H1 (cell line): ENCODE results near the gene RBBP6. TPM values are rescaled to one million over a fixed set of nuclear protein-coding genes. Genes with fewer than 3 reads are reported as not detected.
"Not testable (repeated sequence)": the region's sequence is repeated elsewhere in the genome, so short reads cannot be mapped to it uniquely, and the experiment has no call there.

Source experiments
- CTCF ChIA-PET: fragments of 300-600 bp; sonication (Branson Sonifier 250); formaldehyde crosslinking; loops from one replicate; lab custom pipeline; 2021; ENCODE audit not compliant: partially characterized antibody; lab: Charles Lee
- POLR2A ChIA-PET: fragments of 300-600 bp; sonication (Branson Sonifier 250); formaldehyde crosslinking; loops from one replicate; lab custom pipeline; 2021; ENCODE audit warnings: inconsistent platforms; ENCODE audit not compliant: partially characterized antibody; lab: Charles Lee
- DNase-seq, 2 experiments: peaks; one replicate each; pipeline versions ENCODE4 v3.0.0 to v3.0.0-alpha.2; 2010 to 2022; ENCODE audit warnings: low spot score in 2 of 2, low read depth in 1 of 2, mixed read lengths in 1 of 2
- FAIRE-seq: peaks from 2 replicates; lab custom pipeline; 2011; peaks lifted over from hg19 to GRCh38; lab: Jason Lieb, UNC
- H2AFZ ChIP-seq: 2 replicates; pipeline ENCODE4 v1.8.1; 2012; ENCODE audit warnings: low read length, inconsistent platforms
- H2AK5ac ChIP-seq: 2 replicates; pipeline ENCODE4 v1.6.1; 2013; ENCODE audit warnings: low read depth, low read length
- H2BK120ac ChIP-seq: replicated peaks from 2 replicates; pipeline ENCODE3; 2013; ENCODE audit warnings: low read depth, low read length, inconsistent platforms
- H2BK12ac ChIP-seq: 2 replicates; pipeline ENCODE4 v1.6.1; 2013; ENCODE audit warnings: low read depth, low read length
- H2BK15ac ChIP-seq: 2 replicates; pipeline ENCODE4 v1.6.1; 2013; ENCODE audit warnings: low read length
- H2BK20ac ChIP-seq: 2 replicates; pipeline ENCODE4 v1.6.1; 2013; ENCODE audit warnings: low read length
- H2BK5ac ChIP-seq: 2 replicates; pipeline ENCODE4 v1.6.1; 2013; ENCODE audit warnings: low read depth, low read length
- H3K14ac ChIP-seq: 2 replicates; pipeline ENCODE4 v1.6.1; 2013; ENCODE audit warnings: inconsistent platforms; ENCODE audit not compliant: insufficient read length
- H3K18ac ChIP-seq: 2 replicates; pipeline ENCODE4 v1.6.1; 2013; ENCODE audit warnings: low read length; ENCODE audit errors: extremely low read depth
- H3K23ac ChIP-seq: 2 replicates; pipeline ENCODE4 v1.6.1; 2013; ENCODE audit warnings: inconsistent platforms; ENCODE audit not compliant: insufficient read length
- H3K23me2 ChIP-seq: 2 replicates; pipeline ENCODE4 v1.6.1; 2013; ENCODE audit warnings: low read depth, low read length
- H3K27ac ChIP-seq: 2 replicates; pipeline ENCODE4 v1.6.1; 2011; ENCODE audit warnings: low read depth, low read length, inconsistent platforms
- H3K27me3 ChIP-seq, 4 experiments: replicated peaks in 1 of 4; 1 replicate in 1 of 4; 2 replicates in 3 of 4; pipeline versions ENCODE4 v1.6.1 to v1.8.1; 2011 to 2013; ENCODE audit warnings: low read length in 3 of 4, mild to moderate bottlenecking in 3 of 4, inconsistent platforms in 2 of 4, mixed read lengths in 2 of 4, moderate library complexity in 1 of 4; ENCODE audit not compliant: control insufficient read depth in 3 of 4, insufficient read depth in 3 of 4; ENCODE audit errors: extremely low read depth in 1 of 4
- H3K36me3 ChIP-seq, 4 experiments: 2 replicates each; pipeline versions ENCODE4 v1.6.1 to v1.8.1; 2011 to 2013; ENCODE audit warnings: mild to moderate bottlenecking in 4 of 4, low read length in 3 of 4, moderate library complexity in 2 of 4, control low read depth in 1 of 4, inconsistent platforms in 1 of 4; ENCODE audit not compliant: insufficient read depth in 4 of 4, control insufficient read depth in 2 of 4
- H3K4ac ChIP-seq: replicated peaks from 2 replicates; pipeline ENCODE3; 2013; ENCODE audit warnings: low read length, low read depth, mixed read lengths, inconsistent platforms; ENCODE audit not compliant: insufficient read length
- H3K4me1 ChIP-seq, 4 experiments: replicated peaks in 1 of 4; 1 replicate in 1 of 4; 2 replicates in 3 of 4; pipeline versions ENCODE4 v1.6.1 to v1.8.1; 2011 to 2013; ENCODE audit warnings: low read length in 3 of 4, inconsistent platforms in 2 of 4, mixed read lengths in 1 of 4; ENCODE audit not compliant: insufficient read depth in 4 of 4, control insufficient read depth in 3 of 4
- H3K4me2 ChIP-seq, 2 experiments: 2 replicates each; pipeline versions ENCODE4 v1.6.1 to v1.8.1; 2011 to 2013; ENCODE audit warnings: low read depth in 2 of 2, low read length in 2 of 2, control low read depth in 1 of 2, inconsistent platforms in 1 of 2, mild to moderate bottlenecking in 1 of 2; ENCODE audit not compliant: insufficient read depth in 1 of 2
- H3K4me3 ChIP-seq, 4 experiments: fragments of 200-600, 300-600 bp in 1 of 4; sonication (generic), shearing (Covaris generic), sonication (Bioruptor Twin) in 1 of 4; 2 replicates each; pipeline versions ENCODE4 v1.5.1 to v1.8.1; 2011 to 2016; ENCODE audit warnings: low read length in 4 of 4, low read depth in 3 of 4, control low read depth in 2 of 4, inconsistent platforms in 2 of 4, mild to moderate bottlenecking in 2 of 4, mixed read lengths in 1 of 4, moderate library complexity in 1 of 4; ENCODE audit not compliant: insufficient read depth in 2 of 4; ENCODE audit errors: extremely low read depth in 1 of 4
- H3K56ac ChIP-seq: replicated peaks from 2 replicates; pipeline ENCODE3; 2013; ENCODE audit warnings: low read depth, mild to moderate bottlenecking, mixed read lengths, low read length, inconsistent platforms; ENCODE audit not compliant: insufficient read length
- H3K79me1 ChIP-seq: 2 replicates; pipeline ENCODE4 v1.6.1; 2013; ENCODE audit warnings: low read depth, low read length, control low read depth
- H3K79me2 ChIP-seq, 2 experiments: 2 replicates each; pipeline versions ENCODE4 v1.6.1 to v1.8.1; 2012 to 2013; ENCODE audit warnings: low read length in 2 of 2, mild to moderate bottlenecking in 2 of 2, inconsistent platforms in 1 of 2; ENCODE audit not compliant: insufficient read depth in 2 of 2, control insufficient read depth in 1 of 2
- H3K9ac ChIP-seq, 4 experiments: replicated peaks in 1 of 4; 1 replicate in 1 of 4; 2 replicates in 3 of 4; pipeline versions ENCODE4 v1.6.1 to v1.8.1; 2011 to 2013; ENCODE audit warnings: low read depth in 3 of 4, low read length in 3 of 4, control low read depth in 2 of 4, mild to moderate bottlenecking in 2 of 4, moderate library complexity in 2 of 4, inconsistent platforms in 1 of 4; ENCODE audit errors: extremely low read depth in 1 of 4
- H3K9me3 ChIP-seq, 2 experiments: 2 replicates each; pipeline versions ENCODE4 v1.6.1 to v1.8.1; 2012 to 2013; ENCODE audit warnings: mild to moderate bottlenecking in 2 of 2, moderate library complexity in 2 of 2, control low read depth in 1 of 2, inconsistent platforms in 1 of 2, low read depth in 1 of 2, low read length in 1 of 2, mixed read lengths in 1 of 2; ENCODE audit not compliant: insufficient read depth in 2 of 2
- H4K20me1 ChIP-seq, 2 experiments: replicated peaks in 1 of 2; 2 replicates each; pipeline versions ENCODE3 to v1.8.1; 2011 to 2013; ENCODE audit warnings: inconsistent platforms in 2 of 2, low read length in 2 of 2, mild to moderate bottlenecking in 1 of 2; ENCODE audit not compliant: insufficient read depth in 2 of 2, control insufficient read depth in 1 of 2
- H4K5ac ChIP-seq: 2 replicates; pipeline ENCODE4 v1.6.1; 2013; ENCODE audit warnings: low read length, low read depth, mixed read lengths, inconsistent platforms; ENCODE audit not compliant: insufficient read length
- H4K8ac ChIP-seq: 2 replicates; pipeline ENCODE4 v1.8.0; 2013; ENCODE audit warnings: mild to moderate bottlenecking, moderate library complexity, low read length, inconsistent platforms; ENCODE audit not compliant: insufficient read depth; ENCODE audit errors: extremely low read depth
- H4K91ac ChIP-seq: replicated peaks from 2 replicates; pipeline ENCODE3; 2013; ENCODE audit warnings: low read length, mixed read lengths, inconsistent platforms; ENCODE audit not compliant: insufficient read length
- WGBS, 2 experiments: shearing (Covaris generic) in 1 of 2; methylation state at CpG; one replicate each; pipeline versions ENCODE4 v1.1.6 to v1.1.7; 2013 to 2015; ENCODE audit warnings: low lambda C conversion rate in 2 of 2, mixed read lengths in 2 of 2, inconsistent platforms in 1 of 2, low coverage in 1 of 2, missing lambda C conversion rate in 1 of 2; ENCODE audit not compliant: insufficient replicate concordance in 2 of 2, insufficient coverage in 1 of 2, insufficient read length in 1 of 2; ENCODE audit errors: extremely low coverage in 1 of 2, missing lambda C conversion rate in 1 of 2; 5-methylcytosine and 5-hydroxymethylcytosine counted together
- polyA plus RNA-seq, 7 experiments: library from polyadenylated mRNA; depleted of rRNA in 3 of 7; stranded (reverse) in 5 of 7; unstranded in 2 of 7; fragments of >200 nt in 5 of 7; fragments of 200-250 nt in 2 of 7; gene quantifications; 1 replicate in 5 of 7; 2 replicates in 1 of 7; 4 replicates in 1 of 7; pipeline versions ENCODE4 v1.2.1 to v1.2.3, GENCODE V29; 2011 to 2013; ENCODE audit warnings: missing spikeins in 2 of 7, mixed read lengths in 2 of 7
- total RNA-seq: library from RNA; stranded (reverse); fragmentation: NEBNext Ultra II Directional; extraction: Animal tissue kit (Norgen Biotek cat#: 25700); gene quantifications from 2 replicates; pipeline ENCODE4 v1.2.1, GENCODE V29; 2021

RBBP6 gene
- total and polyA plus RNA-seq, 2 of the 8 experiments (the other 6 are each of a cell fraction or from before 2014, with no cell fraction given) = 22.5 to 54.5 TPM

DNA sequence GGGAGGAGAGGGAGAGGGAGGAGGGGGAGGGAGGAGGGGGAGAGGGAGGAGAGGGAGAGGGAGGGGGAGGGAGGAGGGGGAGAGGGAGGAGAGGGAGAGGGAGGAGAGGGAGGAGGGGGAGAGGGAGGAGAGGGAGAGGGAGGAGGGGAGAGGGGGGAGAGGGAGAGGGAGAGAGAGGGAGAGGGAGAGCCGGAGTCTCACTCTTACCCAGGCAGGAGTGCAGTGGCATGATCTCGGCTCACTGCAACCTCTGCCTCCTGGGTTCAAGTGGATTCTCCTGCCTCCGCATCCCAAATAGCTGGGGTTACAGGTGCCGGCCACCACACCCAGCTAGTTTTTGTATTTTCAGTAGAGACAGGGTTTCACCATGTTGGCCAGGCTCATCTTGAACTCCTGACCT lies 36.4 kb downstream of the RBBP6 start:
- H2BK5ac ChIP-seq, H2AK5ac ChIP-seq, H4K8ac ChIP-seq, H3K27ac ChIP-seq, H3K79me2 ChIP-seq, H4K20me1 ChIP-seq, H3K4ac ChIP-seq, H3K23me2 ChIP-seq, H2BK15ac ChIP-seq, FAIRE-seq, H3K18ac ChIP-seq, H2BK120ac ChIP-seq, H2BK12ac ChIP-seq, H3K56ac ChIP-seq, H3K79me1 ChIP-seq, H3K27me3 ChIP-seq, H2BK20ac ChIP-seq, H3K9ac ChIP-seq, H3K4me1 ChIP-seq, H4K5ac ChIP-seq, H3K14ac ChIP-seq, H3K23ac ChIP-seq, DNase-seq, H3K4me3 ChIP-seq, H3K4me2 ChIP-seq, H4K91ac ChIP-seq, H2AFZ ChIP-seq: not testable (repeated sequence)
- peaks cover 2 to 12% of the 10 kb centered on the region in 2 experiments; a peak in 2 of 4 replicates for H3K9me3 ChIP-seq
- peaks cover 2 to 24% (median 14%) of the 10 kb centered on the region in 4 experiments; a peak in 6 of 8 replicates for H3K36me3 ChIP-seq
- POLR2A ChIA-PET = interaction anchor here (1.4 kb wide), 1 partner anchor 34 kb away, joined by 3 read pairs; no protein-coding TSS in a partner anchor
- CTCF ChIA-PET = interaction anchor here (1.2 kb wide), 1 partner anchor 12 kb away, joined by 3 read pairs; no protein-coding TSS in a partner anchor
- WGBS, 2 experiments = 100% methylated on average over 1 of the region's 4 CpGs; no CpG with 5 or more reads in 1 of the 2 experiments
